SJSA1 (cell line): ENCODE data around the gene SLC35B2. TPM values are rescaled to one million over a fixed set of nuclear protein-coding genes. Genes with fewer than 3 reads are reported as not detected.
"Not testable (repeated sequence)": the region's sequence is repeated elsewhere in the genome, so short reads cannot be mapped to it uniquely, and the experiment has no call there.

Source experiments
- DNase-seq, 2 experiments: peaks; one replicate each; pipeline ENCODE4 v3.0.0-alpha.2; 2015 to 2020; ENCODE audit warnings: low spot score in 2 of 2, low read depth in 1 of 2
- H3K27ac ChIP-seq: fragments of 250-450 bp; sonication (Bioruptor Pico); 2 replicates; pipeline ENCODE4 v1.5.1; 2020; ENCODE audit warnings: mild to moderate bottlenecking, moderate library complexity
- H3K27me3 ChIP-seq: fragments of 250-450 bp; sonication (Bioruptor Pico); replicated peaks from 2 replicates; pipeline ENCODE4 v1.5.1; 2020; ENCODE audit warnings: mild to moderate bottlenecking, moderate library complexity
- H3K36me3 ChIP-seq: fragments of 250-450 bp; sonication (Bioruptor Pico); 2 replicates; pipeline ENCODE4 v1.5.1; 2020; ENCODE audit warnings: mild to moderate bottlenecking
- H3K4me1 ChIP-seq: fragments of 250-450 bp; sonication (Bioruptor Pico); replicated peaks from 2 replicates; pipeline ENCODE4 v1.6.1; 2021; ENCODE audit warnings: mild to moderate bottlenecking
- H3K4me3 ChIP-seq: fragments of 250-450 bp; sonication (Bioruptor Pico); 2 replicates; pipeline ENCODE4 v1.5.1; 2020; ENCODE audit warnings: mild to moderate bottlenecking
- H3K9me3 ChIP-seq: fragments of 250-450 bp; sonication (Bioruptor Pico); replicated peaks from 2 replicates; pipeline ENCODE4 v1.5.1; 2020; ENCODE audit warnings: mild to moderate bottlenecking
- total RNA-seq: library from RNA; depleted of rRNA; stranded (reverse); fragments of >200 nt; shearing (Covaris generic); gene quantifications from 2 replicates; pipeline ENCODE4 v1.2.3, GENCODE V29; 2014

SLC35B2 gene
- total RNA-seq, 1 experiment from 2014 or later: 89.9 TPM

- Histone ChIP-seq H3K4me1 (peaks cover 22% of the 10 kb centered on the region), H3K27me3 (no peaks in the 10 kb centered on the region), H3K36me3 (0 out of 2 replicates have a peak, but pooled peaks cover 5% of the 10 kb centered on the region), H3K27ac (no peak overlapping the region), H3K9me3 (no peaks in the 10 kb centered on the region), H3K4me3 (no peak overlapping the region)
- no peak for DNase-seq
These were observed 23.7 kb downstream of the SLC35B2 start for GRCh38 chr6:44233567-44234100.

- no peaks in the 10 kb centered on the region for H3K9me3 ChIP-seq
- H3K36me3 ChIP-seq: 0 out of 2 replicates have a peak, but pooled peaks cover 5% of the 10 kb centered on the region
- H3K27ac ChIP-seq: no peak overlapping the region
- H3K4me1 ChIP-seq: peaks cover 19% of the 10 kb centered on the region
- DNase-seq: no peak
- H3K4me3 ChIP-seq: no peak overlapping the region
- no peaks in the 10 kb centered on the region for H3K27me3 ChIP-seq
These were observed 24.4 kb downstream of the SLC35B2 start for GRCh38 chr6:44232676-44233566.

- not testable (repeated sequence) for H3K36me3 ChIP-seq, H3K9me3 ChIP-seq, H3K27me3 ChIP-seq, H3K27ac ChIP-seq, H3K4me3 ChIP-seq, H3K4me1 ChIP-seq, DNase-seq
These were observed 25.9 kb downstream of the SLC35B2 start for GRCh38 chr6:44231426-44231825.

- H3K27ac ChIP-seq: no peak overlapping the region
- H3K4me1 ChIP-seq: peaks cover 8% of the 10 kb centered on the region; the same call in 1 of the 2 replicates
- DNase-seq: no peak
- H3K27me3 ChIP-seq: no peaks in the 10 kb centered on the region
- H3K9me3 ChIP-seq: no peaks in the 10 kb centered on the region
- no peak overlapping the region for H3K4me3 ChIP-seq
- 0 out of 2 replicates have a peak, but pooled peaks cover 5% of the 10 kb centered on the region for H3K36me3 ChIP-seq
These were observed 27.2 kb downstream of the SLC35B2 start for GRCh38 chr6:44230034-44230675.

GRCh38 chr6:44229376-44230033 is 27.8 kb downstream of the SLC35B2 start:
- peaks cover 3% of the 10 kb centered on the region; the same call in 1 of the 2 replicates for H3K4me1 ChIP-seq
- no peaks in the 10 kb centered on the region for H3K9me3 ChIP-seq
- DNase-seq: no peak
- 0 out of 2 replicates have a peak, but pooled peaks cover 5% of the 10 kb centered on the region for H3K36me3 ChIP-seq
- H3K27me3 ChIP-seq: no peaks in the 10 kb centered on the region
- no peak overlapping the region for H3K4me3 ChIP-seq
- H3K27ac ChIP-seq: no peak overlapping the region

- H3K36me3 ChIP-seq: 0 out of 2 replicates have a peak, but pooled peaks cover 5% of the 10 kb centered on the region
- no peaks in the 10 kb centered on the region for H3K9me3 ChIP-seq
- H3K4me1 ChIP-seq: peaks cover 6% of the 10 kb centered on the region
- no peak for DNase-seq
- no peaks in the 10 kb centered on the region for H3K27me3 ChIP-seq
- H3K4me3 ChIP-seq: no peak overlapping the region
- no peak overlapping the region for H3K27ac ChIP-seq
These were observed 28.5 kb downstream of the SLC35B2 start for GRCh38 chr6:44228836-44229235.

GRCh38 chr6:44228433-44228832 is 28.9 kb downstream of the SLC35B2 start:
- Histone ChIP-seq H3K27ac (no peak overlapping the region), H3K4me1 (peaks cover 10% of the 10 kb centered on the region), H3K36me3 (0 out of 2 replicates have a peak, but pooled peaks cover 5% of the 10 kb centered on the region), H3K9me3 (0 out of 2 replicates have a peak, but pooled peaks cover 2% of the 10 kb centered on the region), H3K27me3 (no peaks in the 10 kb centered on the region), H3K4me3 (no peak overlapping the region)
- DNase-seq: no peak

- no peak overlapping the region for H3K27ac ChIP-seq
- H3K9me3 ChIP-seq: 0 out of 2 replicates have a peak, but pooled peaks cover 2% of the 10 kb centered on the region
- no peak for DNase-seq
- H3K4me1 ChIP-seq: peaks cover 12% of the 10 kb centered on the region
- H3K27me3 ChIP-seq: no peaks in the 10 kb centered on the region
- 0 out of 2 replicates have a peak, but pooled peaks cover 5% of the 10 kb centered on the region for H3K36me3 ChIP-seq
- no peak overlapping the region for H3K4me3 ChIP-seq
These were observed 29.3 kb downstream of the SLC35B2 start for GRCh38 chr6:44228031-44228430.

GRCh38 chr6:44227148-44227793 is 30.1 kb downstream of the SLC35B2 start:
- DNase-seq: no peak
- Histone ChIP-seq H3K4me1 (peaks cover 19% of the 10 kb centered on the region), H3K4me3 (no peak overlapping the region), H3K27me3 (no peaks in the 10 kb centered on the region), H3K9me3 (0 out of 2 replicates have a peak, but pooled peaks cover 2% of the 10 kb centered on the region), H3K27ac (no peak overlapping the region), H3K36me3 (0 out of 2 replicates have a peak, but pooled peaks cover 5% of the 10 kb centered on the region)

- no peak for DNase-seq
- no peaks in the 10 kb centered on the region for H3K27me3 ChIP-seq
- H3K27ac ChIP-seq: no peak overlapping the region
- no peak overlapping the region for H3K4me3 ChIP-seq
- no peaks in the 10 kb centered on the region for H3K36me3 ChIP-seq
- H3K4me1 ChIP-seq: peaks cover 25% of the 10 kb centered on the region
- 0 out of 2 replicates have a peak, but pooled peaks cover 2% of the 10 kb centered on the region for H3K9me3 ChIP-seq
These were observed 30.8 kb downstream of the SLC35B2 start for GRCh38 chr6:44226368-44227147.

- no peak overlapping the region for H3K27ac ChIP-seq
- no peak for DNase-seq
- no peaks in the 10 kb centered on the region for H3K27me3 ChIP-seq
- no peaks in the 10 kb centered on the region for H3K36me3 ChIP-seq
- peaks cover 31% of the 10 kb centered on the region for H3K4me1 ChIP-seq
- H3K9me3 ChIP-seq: 0 out of 2 replicates have a peak, but pooled peaks cover 2% of the 10 kb centered on the region
- no peak overlapping the region for H3K4me3 ChIP-seq
These were observed 31.6 kb downstream of the SLC35B2 start for GRCh38 chr6:44225579-44226325.

- H3K27ac ChIP-seq: no peak overlapping the region
- 0 out of 2 replicates have a peak, but pooled peaks cover 2% of the 10 kb centered on the region for H3K9me3 ChIP-seq
- no peaks in the 10 kb centered on the region for H3K36me3 ChIP-seq
- no peaks in the 10 kb centered on the region for H3K27me3 ChIP-seq
- H3K4me1 ChIP-seq: peaks cover 31% of the 10 kb centered on the region
- no peak for DNase-seq
- H3K4me3 ChIP-seq: no peak overlapping the region
These were observed 32.4 kb downstream of the SLC35B2 start for GRCh38 chr6:44224965-44225305.
